DOHH2 (cell line): Measurements from ENCODE around the gene MACROD2.

Source experiments
- CTCF ChIP-seq: fragments of 200-600 bp; sonication (generic); IDR thresholded peaks from one replicate; pipeline ENCODE4 v1.5.1; 2014; ENCODE audit warnings: antibody characterized with exemption, mild to moderate bottlenecking, low read depth, low read length; ENCODE audit not compliant: poor library complexity, severe bottlenecking
- EZH2phosphoT487 ChIP-seq: fragments of 200-600 bp; sonication (generic); IDR thresholded peaks from 2 replicates; pipeline ENCODE4 v1.6.1; 2017; ENCODE audit warnings: borderline replicate concordance, mild to moderate bottlenecking, antibody characterized with exemption, low read length, moderate library complexity, mixed read lengths

DNA sequence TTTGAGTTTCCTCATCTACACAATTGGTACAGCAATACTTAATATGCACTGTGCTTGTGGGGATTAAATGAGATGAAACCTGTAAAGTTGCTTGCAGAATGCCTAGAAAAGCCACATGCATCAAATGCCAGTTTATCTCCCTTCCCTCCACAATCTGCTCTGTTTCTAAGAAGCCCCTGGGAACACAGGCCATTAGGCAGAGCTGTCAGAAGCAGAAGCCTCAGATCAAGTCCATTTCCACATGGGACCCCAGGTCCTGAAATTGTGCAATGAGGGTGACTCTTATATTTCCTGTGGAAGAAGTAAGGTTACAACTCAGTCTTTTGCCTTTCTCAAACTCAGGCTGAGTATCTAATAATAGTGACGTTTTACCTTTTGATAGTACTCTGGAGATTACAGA lies 1840.5 kb downstream of the MACROD2 start:
- TF ChIP-seq CTCF: no peak
- TF ChIP-seq EZH2phosphoT487: no peak
